Mesothelial cell of epicardium (in vitro differentiated cells): Measurements from ENCODE around the gene POU3F2. TPM values are rescaled to one million over a fixed set of nuclear protein-coding genes. Genes with fewer than 3 reads are reported as not detected.
A peak's percentile ranks its signal among the peaks of the same experiment; 100 is the strongest.

Experiments
- DNase-seq, 2 experiments: peaks; one replicate each; pipeline ENCODE4 v3.0.0; 2021; ENCODE audit warnings: low spot score in 2 of 2; ENCODE audit not compliant: unreplicated experiment in 2 of 2
- H3K27ac Mint-ChIP-seq: 2 replicates; pipeline ENCODE4 v1.8.0; 2021; ENCODE audit warnings: mixed read lengths
- H3K27me3 Mint-ChIP-seq: 2 replicates; pipeline ENCODE4 v1.8.0; 2021; ENCODE audit warnings: low read depth, mixed read lengths
- H3K36me3 Mint-ChIP-seq: 2 replicates; pipeline ENCODE4 v1.8.0; 2021; ENCODE audit warnings: mixed read lengths
- H3K4me1 Mint-ChIP-seq: 2 replicates; pipeline ENCODE4 v1.8.0; 2021; ENCODE audit warnings: mixed read lengths
- H3K4me3 Mint-ChIP-seq: 2 replicates; pipeline ENCODE4 v1.8.0; 2021; ENCODE audit warnings: mild to moderate bottlenecking, moderate library complexity, mixed read lengths
- H3K9me3 Mint-ChIP-seq: 2 replicates; pipeline ENCODE4 v1.8.0; 2021; ENCODE audit warnings: mixed read lengths
- total RNA-seq: library from RNA; stranded (reverse); gene quantifications from 3 replicates; pipeline ENCODE4 v1.2.1, GENCODE V29; 2021
- TF ChIP-seq, protein P1 (sequence below): fragments of 200-600 bp; sonication (generic); IDR thresholded peaks from one replicate; pipeline ENCODE4 v1.5.0; 2021; ENCODE audit warnings: antibody characterized with exemption; ENCODE audit not compliant: unreplicated experiment

Gene POU3F2
- total RNA-seq, 1 donor from 2014 or later, result not detected

GRCh38 chr6:98828211-98828788 lies 6.1 kb upstream of the POU3F2 start:
- Mint-ChIP-seq H3K9me3 (no peaks in the 10 kb centered on the region), H3K4me3 (no peak overlapping the region), H3K4me1 (peaks cover 36% of the 10 kb centered on the region), H3K27me3 (peaks cover 99% of the 10 kb centered on the region), H3K36me3 (no peaks in the 10 kb centered on the region), H3K27ac (no peak overlapping the region)
- TF ChIP-seq, protein P1, sequence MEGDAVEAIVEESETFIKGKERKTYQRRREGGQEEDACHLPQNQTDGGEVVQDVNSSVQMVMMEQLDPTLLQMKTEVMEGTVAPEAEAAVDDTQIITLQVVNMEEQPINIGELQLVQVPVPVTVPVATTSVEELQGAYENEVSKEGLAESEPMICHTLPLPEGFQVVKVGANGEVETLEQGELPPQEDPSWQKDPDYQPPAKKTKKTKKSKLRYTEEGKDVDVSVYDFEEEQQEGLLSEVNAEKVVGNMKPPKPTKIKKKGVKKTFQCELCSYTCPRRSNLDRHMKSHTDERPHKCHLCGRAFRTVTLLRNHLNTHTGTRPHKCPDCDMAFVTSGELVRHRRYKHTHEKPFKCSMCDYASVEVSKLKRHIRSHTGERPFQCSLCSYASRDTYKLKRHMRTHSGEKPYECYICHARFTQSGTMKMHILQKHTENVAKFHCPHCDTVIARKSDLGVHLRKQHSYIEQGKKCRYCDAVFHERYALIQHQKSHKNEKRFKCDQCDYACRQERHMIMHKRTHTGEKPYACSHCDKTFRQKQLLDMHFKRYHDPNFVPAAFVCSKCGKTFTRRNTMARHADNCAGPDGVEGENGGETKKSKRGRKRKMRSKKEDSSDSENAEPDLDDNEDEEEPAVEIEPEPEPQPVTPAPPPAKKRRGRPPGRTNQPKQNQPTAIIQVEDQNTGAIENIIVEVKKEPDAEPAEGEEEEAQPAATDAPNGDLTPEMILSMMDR, result no peak
- no peak for DNase-seq

GRCh38 chr6:98828941-98829411 lies 5.4 kb upstream of the POU3F2 start:
- H3K27me3 Mint-ChIP-seq, result peaks cover 99% of the 10 kb centered on the region
- TF ChIP-seq, protein P1, result no peak
- H3K9me3 Mint-ChIP-seq, result no peaks in the 10 kb centered on the region
- no peak for DNase-seq
- H3K27ac Mint-ChIP-seq, result no peak overlapping the region
- no peak overlapping the region for H3K4me3 Mint-ChIP-seq
- H3K4me1 Mint-ChIP-seq, result peaks cover 39% of the 10 kb centered on the region
- H3K36me3 Mint-ChIP-seq, result no peaks in the 10 kb centered on the region

DNA sequence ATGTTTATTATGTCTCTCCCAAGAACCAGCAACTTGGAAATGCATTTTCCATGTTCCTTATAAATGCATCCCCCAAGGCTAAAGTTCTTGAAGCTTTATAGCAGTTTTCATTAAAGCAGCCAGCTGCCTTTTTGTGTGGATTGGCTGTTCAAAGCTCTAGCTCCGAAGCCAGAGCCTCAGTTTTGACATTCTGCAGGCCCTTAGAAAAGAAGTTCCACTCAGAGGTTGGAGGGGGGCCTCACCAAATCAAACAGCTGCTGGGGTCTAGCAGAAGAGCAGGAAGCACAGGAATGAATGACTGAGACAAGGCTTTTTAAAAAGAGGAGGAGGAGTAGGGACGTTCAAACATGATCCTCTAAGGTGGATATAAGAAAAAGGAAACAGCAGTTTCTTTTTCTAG lies 4.2 kb upstream of the POU3F2 start:
- TF ChIP-seq, protein P1, result no peak
- H3K36me3 Mint-ChIP-seq, result no peaks in the 10 kb centered on the region
- H3K4me1 Mint-ChIP-seq, result peaks cover 36% of the 10 kb centered on the region
- peaks cover 97% of the 10 kb centered on the region for H3K27me3 Mint-ChIP-seq
- H3K27ac Mint-ChIP-seq, result no peak overlapping the region
- no peak overlapping the region for H3K4me3 Mint-ChIP-seq
- DNase-seq, result no peak
- no peaks in the 10 kb centered on the region for H3K9me3 Mint-ChIP-seq

DNA sequence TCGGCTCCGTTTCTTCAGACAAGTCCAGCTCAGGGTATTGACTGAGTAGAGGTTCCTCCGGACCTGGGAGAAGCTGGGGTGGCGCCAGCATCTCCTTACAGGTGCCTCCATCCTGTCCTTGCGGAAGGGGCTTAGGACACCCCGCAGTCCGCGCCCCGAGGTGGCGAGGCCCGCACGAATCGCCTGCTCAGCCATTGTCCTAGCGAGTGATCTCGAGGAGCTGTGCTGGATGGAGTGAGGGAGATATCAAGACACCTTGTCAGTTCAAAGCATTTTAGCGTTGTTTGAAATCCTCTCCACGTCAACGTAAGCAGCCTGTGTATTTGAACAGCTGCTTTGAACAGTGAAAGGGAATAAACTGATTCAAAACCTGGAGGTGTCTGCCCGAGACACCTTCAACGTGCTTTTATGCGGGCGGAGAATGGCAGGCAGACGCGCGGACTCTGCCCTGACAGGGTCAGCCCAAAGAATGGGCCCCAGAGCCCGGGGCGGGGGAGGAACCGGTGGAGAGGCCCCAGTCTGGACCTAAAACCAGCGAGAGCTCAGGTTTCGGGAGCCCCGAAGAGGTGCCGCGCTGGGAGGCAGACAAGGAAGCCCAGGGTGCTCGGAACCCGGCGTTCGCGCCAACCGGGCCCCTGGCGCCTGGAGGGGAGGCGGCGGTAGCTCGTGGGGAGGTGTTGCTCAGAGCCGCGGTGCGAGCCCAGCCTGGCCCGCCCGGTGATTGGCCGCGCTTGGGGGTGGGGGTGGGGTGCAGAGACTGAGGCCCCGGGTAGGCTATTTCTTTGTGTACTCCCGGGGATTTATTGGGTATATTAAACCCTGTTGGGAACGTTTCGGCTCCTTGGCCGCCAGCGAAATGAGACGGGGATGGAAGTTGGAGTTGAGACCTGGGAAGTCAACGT lies 3.1 kb upstream of the POU3F2 start:
- no peaks in the 10 kb centered on the region for H3K9me3 Mint-ChIP-seq
- peaks cover 97% of the 10 kb centered on the region for H3K27me3 Mint-ChIP-seq
- H3K4me1 Mint-ChIP-seq, result peaks cover 40% of the 10 kb centered on the region
- TF ChIP-seq, protein P1, result no peak
- H3K4me3 Mint-ChIP-seq, result peak overlapping the region; percentile 47
- no peaks in the 10 kb centered on the region for H3K36me3 Mint-ChIP-seq
- no peak for DNase-seq
- no peak overlapping the region for H3K27ac Mint-ChIP-seq

DNA sequence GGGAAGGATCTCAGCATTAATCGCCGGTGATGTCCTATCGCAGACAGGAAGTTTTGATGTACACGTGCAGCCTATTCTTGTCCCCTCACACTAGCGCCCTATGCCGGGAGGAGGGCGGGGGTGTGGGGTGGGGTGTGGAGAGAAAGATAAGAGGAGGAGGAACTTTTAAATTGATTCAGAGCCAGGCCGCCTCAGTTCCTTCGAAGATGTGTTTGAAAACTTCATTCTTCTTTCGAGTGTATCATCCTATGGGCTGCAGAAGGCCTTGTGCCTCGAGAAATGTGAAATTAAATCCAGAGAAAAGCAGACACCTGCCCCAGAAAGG lies 2.5 kb upstream of the POU3F2 start:
- Mint-ChIP-seq H3K27ac (no peak overlapping the region), H3K9me3 (no peaks in the 10 kb centered on the region), H3K27me3 (peaks cover 97% of the 10 kb centered on the region), H3K36me3 (no peaks in the 10 kb centered on the region), H3K4me1 (peaks cover 40% of the 10 kb centered on the region), H3K4me3 (no peak overlapping the region)
- TF ChIP-seq, protein P1, result no peak
- DNase-seq, result no peak
